Stimulated activated CD8-positive, alpha-beta memory T cell treated with anti-CD3 and anti-CD28 coated beads, Interleukin-12 subunit alpha, Interleukin-12 subunit beta, amount 100 ng/mL, for 4 hours (primary cell): Measurements from ENCODE around the gene SIPA1L3.
"Not testable (repeated sequence)": the region's sequence is repeated elsewhere in the genome, so short reads cannot be mapped to it uniquely, and the experiment has no call there.

Source experiments
- DNase-seq: peaks from one replicate; pipeline ENCODE4 v3.0.0-alpha.2; 2020; ENCODE audit warnings: low read depth

The SIPA1L3 gene

GRCh38 chr19:38213469-38213868 lies 306.5 kb downstream of the SIPA1L3 start:
- no peak for DNase-seq

- DNase-seq: peak; percentile 48
Measured at GRCh38 chr19:38213911-38214625, 307.1 kb downstream of the SIPA1L3 start.

- no peak for DNase-seq
Measured at GRCh38 chr19:38216785-38217641, 310.0 kb downstream of the SIPA1L3 start.

- no peak for DNase-seq
Measured at GRCh38 chr19:38218204-38218603, 311.2 kb downstream of the SIPA1L3 start.

- DNase-seq: no peak
Measured at GRCh38 chr19:38219221-38219620, 312.2 kb downstream of the SIPA1L3 start.

GRCh38 chr19:38221421-38221820 lies 314.4 kb downstream of the SIPA1L3 start:
- DNase-seq: no peak

- DNase-seq: no peak
Measured at GRCh38 chr19:38221919-38222830, 315.2 kb downstream of the SIPA1L3 start.

- DNase-seq: no peak
Measured at GRCh38 chr19:38223119-38223523, 316.1 kb downstream of the SIPA1L3 start.

GRCh38 chr19:38223617-38224013 lies 316.6 kb downstream of the SIPA1L3 start:
- DNase-seq: no peak

- peak; percentile 28 for DNase-seq
Measured at GRCh38 chr19:38224014-38224862, 317.2 kb downstream of the SIPA1L3 start, which contains the start of gene DPF1. Gene DPF1 (minus strand): TSS chr19:38224222. CDS start chr19:38224142, 80 bp downstream.

GRCh38 chr19:38224863-38225218 lies 317.8 kb downstream of the SIPA1L3 start:
- DNase-seq: not testable (repeated sequence)

GRCh38 chr19:38227287-38228004 lies 320.4 kb downstream of the SIPA1L3 start:
- no peak for DNase-seq

GRCh38 chr19:38228005-38228377 lies 321.0 kb downstream of the SIPA1L3 start:
- no peak for DNase-seq

GRCh38 chr19:38228491-38229439 lies 321.8 kb downstream of the SIPA1L3 start:
- no peak for DNase-seq

- peak; percentile 13 for DNase-seq
Measured at GRCh38 chr19:38229585-38230073, 322.6 kb downstream of the SIPA1L3 start.

- not testable (repeated sequence) for DNase-seq
Measured at GRCh38 chr19:38230506-38231133, 323.6 kb downstream of the SIPA1L3 start.

- DNase-seq: no peak
Measured at GRCh38 chr19:38231918-38232317, 324.9 kb downstream of the SIPA1L3 start.

- peak; percentile 32 for DNase-seq
Measured at GRCh38 chr19:38233740-38234251, 326.8 kb downstream of the SIPA1L3 start.
